Smooth muscle cell (in vitro differentiated cells): ENCODE data around the gene ACSF3. TPM values are rescaled to one million over a fixed set of nuclear protein-coding genes. Genes with fewer than 3 reads are reported as not detected.

ENCODE experiments used
- DNase-seq: peaks from one replicate; lab custom pipeline; 2025; ENCODE audit not compliant: unreplicated experiment; lab: John Stamatoyannopoulos, UW
- H2AFZ ChIP-seq: fragments of 200-600 bp; sonication (generic); 2 replicates; pipeline ENCODE4 v1.6.0; 2016; ENCODE audit warnings: antibody characterized with exemption, low read depth, mild to moderate bottlenecking
- H3F3A ChIP-seq: fragments of 200-600 bp; sonication (generic); 2 replicates; pipeline ENCODE4 v1.6.0; 2017; ENCODE audit warnings: antibody characterized with exemption, low read depth
- H3K27ac ChIP-seq: fragments of 200-600 bp; sonication (generic); 2 replicates; pipeline ENCODE4 v1.5.1; 2016; ENCODE audit warnings: low read depth, mild to moderate bottlenecking
- H3K27me3 ChIP-seq: fragments of 200-600 bp; sonication (generic); 2 replicates; pipeline ENCODE4 v1.6.1; 2016; ENCODE audit warnings: low read depth, mild to moderate bottlenecking
- H3K36me3 ChIP-seq: fragments of 200-600 bp; sonication (generic); 2 replicates; pipeline ENCODE4 v1.5.1; 2016; ENCODE audit warnings: low read depth
- H3K4me1 ChIP-seq: fragments of 200-600 bp; sonication (generic); 2 replicates; pipeline ENCODE4 v1.5.1; 2016; ENCODE audit warnings: low read depth
- H3K4me2 ChIP-seq: fragments of 200-600 bp; sonication (generic); 2 replicates; pipeline ENCODE4 v1.6.0; 2016; ENCODE audit warnings: mild to moderate bottlenecking
- H3K4me3 ChIP-seq: fragments of 200-600 bp; sonication (generic); 2 replicates; pipeline ENCODE4 v1.5.1; 2016; ENCODE audit warnings: mild to moderate bottlenecking
- H3K79me2 ChIP-seq: fragments of 200-600 bp; sonication (generic); 2 replicates; pipeline ENCODE4 v1.6.0; 2016; ENCODE audit warnings: low read depth, mild to moderate bottlenecking
- H3K9ac ChIP-seq: fragments of 200-600 bp; sonication (generic); 2 replicates; pipeline ENCODE4 v1.6.0; 2016; ENCODE audit warnings: low read depth
- H3K9me3 ChIP-seq: fragments of 200-600 bp; sonication (generic); replicated peaks from 2 replicates; pipeline ENCODE4 v1.5.1; 2016; ENCODE audit warnings: low read depth
- H4K20me1 ChIP-seq: fragments of 200-600 bp; sonication (generic); 2 replicates; pipeline ENCODE4 v1.6.0; 2016; ENCODE audit warnings: low read depth
- WGBS: methylation state at CpG from one replicate; pipeline ENCODE4 v1.1.7; 2016; ENCODE audit warnings: low lambda C conversion rate; 5-methylcytosine and 5-hydroxymethylcytosine counted together
- polyA plus RNA-seq: library from polyadenylated mRNA; unstranded; fragments of >200 nt; fragmentation: Nextera tagmentation; extraction: Ambion mirVana; gene quantifications from 2 replicates; pipeline ENCODE4 v1.2.1, GENCODE V29; 2016
- total RNA-seq: library from RNA; depleted of rRNA; stranded (reverse); fragments of >200 nt; gene quantifications from 2 replicates; pipeline ENCODE4 v1.2.3, GENCODE V29; 2014
- TF ChIP-seq, protein P1 (sequence below): fragments of 200-600 bp; sonication (generic); IDR thresholded peaks from 2 replicates; pipeline ENCODE4 v1.5.1; 2017; ENCODE audit warnings: borderline replicate concordance, mild to moderate bottlenecking, antibody characterized with exemption; ENCODE audit not compliant: insufficient read depth, poor library complexity, severe bottlenecking

Gene ACSF3
- total and polyA plus RNA-seq, 2 experiments from 2014 or later: 13.6 to 15.1 TPM

DNA sequence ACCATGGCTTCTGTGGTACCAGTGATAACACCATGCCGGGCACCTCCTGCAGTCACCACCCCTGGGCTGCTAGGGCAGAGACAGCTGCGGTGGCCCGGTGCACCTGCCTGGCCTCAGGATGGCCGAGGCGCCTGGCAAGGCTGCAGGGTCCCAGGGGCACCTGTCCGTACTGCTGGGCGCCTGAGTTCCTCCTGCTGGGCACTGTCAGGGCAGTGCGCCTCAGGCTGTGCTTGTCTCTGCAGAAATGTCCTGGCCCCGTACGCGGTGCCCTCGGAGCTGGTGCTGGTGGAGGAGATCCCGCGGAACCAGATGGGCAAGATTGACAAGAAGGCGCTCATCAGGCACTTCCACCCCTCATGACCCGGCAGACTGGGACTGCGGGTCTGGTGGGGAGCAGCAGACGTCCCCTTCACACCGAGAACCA lies 60.2 kb downstream of the ACSF3 start:
- Histone ChIP-seq H3K4me1 (no peaks in the 10 kb centered on the region), H3F3A (no peaks in the 10 kb centered on the region), H3K9ac (no peak overlapping the region), H3K4me3 (no peak overlapping the region), H3K36me3 (no peaks in the 10 kb centered on the region), H3K27ac (no peak overlapping the region), H4K20me1 (no peaks in the 10 kb centered on the region), H3K27me3 (no peaks in the 10 kb centered on the region), H3K4me2 (no peak overlapping the region), H3K79me2 (no peaks in the 10 kb centered on the region), H2AFZ (no peak overlapping the region), H3K9me3 (no peaks in the 10 kb centered on the region)
- 81% methylated on average over 19 of the region's 19 CpGs for WGBS
- TF ChIP-seq, protein P1, sequence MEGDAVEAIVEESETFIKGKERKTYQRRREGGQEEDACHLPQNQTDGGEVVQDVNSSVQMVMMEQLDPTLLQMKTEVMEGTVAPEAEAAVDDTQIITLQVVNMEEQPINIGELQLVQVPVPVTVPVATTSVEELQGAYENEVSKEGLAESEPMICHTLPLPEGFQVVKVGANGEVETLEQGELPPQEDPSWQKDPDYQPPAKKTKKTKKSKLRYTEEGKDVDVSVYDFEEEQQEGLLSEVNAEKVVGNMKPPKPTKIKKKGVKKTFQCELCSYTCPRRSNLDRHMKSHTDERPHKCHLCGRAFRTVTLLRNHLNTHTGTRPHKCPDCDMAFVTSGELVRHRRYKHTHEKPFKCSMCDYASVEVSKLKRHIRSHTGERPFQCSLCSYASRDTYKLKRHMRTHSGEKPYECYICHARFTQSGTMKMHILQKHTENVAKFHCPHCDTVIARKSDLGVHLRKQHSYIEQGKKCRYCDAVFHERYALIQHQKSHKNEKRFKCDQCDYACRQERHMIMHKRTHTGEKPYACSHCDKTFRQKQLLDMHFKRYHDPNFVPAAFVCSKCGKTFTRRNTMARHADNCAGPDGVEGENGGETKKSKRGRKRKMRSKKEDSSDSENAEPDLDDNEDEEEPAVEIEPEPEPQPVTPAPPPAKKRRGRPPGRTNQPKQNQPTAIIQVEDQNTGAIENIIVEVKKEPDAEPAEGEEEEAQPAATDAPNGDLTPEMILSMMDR: no peak
- DNase-seq: no peak

DNA sequence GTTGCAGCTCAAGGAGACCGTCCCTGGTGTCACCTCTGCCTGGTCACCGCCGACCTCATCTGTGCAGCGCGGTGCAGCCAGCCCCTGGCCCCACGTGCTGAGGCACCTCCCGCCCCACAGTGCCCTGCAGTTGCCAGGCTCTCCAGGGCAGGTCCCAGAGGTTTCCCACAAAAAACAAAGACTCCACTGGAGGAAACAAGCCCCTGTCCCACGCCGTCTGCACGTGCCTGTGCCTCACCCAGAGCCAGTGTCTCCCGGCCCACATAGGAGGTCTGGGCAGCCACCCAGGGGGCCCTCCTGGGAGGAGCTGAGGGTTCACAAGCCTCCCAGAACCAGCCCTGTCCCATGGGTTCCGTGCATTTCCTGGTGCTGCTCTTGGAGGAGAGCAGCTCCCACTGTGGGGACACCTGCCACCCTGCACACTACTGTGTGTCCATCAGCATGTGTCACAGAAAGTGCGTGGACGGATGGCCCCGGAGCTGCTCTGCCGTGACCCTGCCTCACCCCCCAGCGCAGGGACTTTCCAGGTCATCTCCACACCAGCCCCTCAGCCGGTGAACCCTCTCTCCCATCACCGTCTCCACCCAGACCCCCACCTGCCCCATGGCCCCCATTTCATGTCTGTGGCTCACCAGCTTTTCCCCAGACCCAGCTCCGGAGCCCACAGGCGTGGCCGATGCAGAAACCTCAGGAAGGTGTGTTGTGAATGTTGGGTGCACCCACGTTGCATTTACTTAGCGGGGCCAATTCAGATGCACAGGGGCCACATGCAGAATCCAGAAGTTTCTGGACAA lies 60.9 kb downstream of the ACSF3 start:
- Histone ChIP-seq H3K79me2 (no peaks in the 10 kb centered on the region), H2AFZ (no peak overlapping the region), H3K36me3 (no peaks in the 10 kb centered on the region), H3K4me3 (no peak overlapping the region), H3K9ac (no peak overlapping the region), H3F3A (no peaks in the 10 kb centered on the region), H4K20me1 (no peaks in the 10 kb centered on the region), H3K27ac (no peak overlapping the region), H3K9me3 (no peaks in the 10 kb centered on the region), H3K4me2 (no peak overlapping the region), H3K4me1 (no peaks in the 10 kb centered on the region), H3K27me3 (no peaks in the 10 kb centered on the region)
- TF ChIP-seq, protein P1: no peak
- 84% methylated on average over 23 of the region's 24 CpGs for WGBS
- DNase-seq: no peak

DNA sequence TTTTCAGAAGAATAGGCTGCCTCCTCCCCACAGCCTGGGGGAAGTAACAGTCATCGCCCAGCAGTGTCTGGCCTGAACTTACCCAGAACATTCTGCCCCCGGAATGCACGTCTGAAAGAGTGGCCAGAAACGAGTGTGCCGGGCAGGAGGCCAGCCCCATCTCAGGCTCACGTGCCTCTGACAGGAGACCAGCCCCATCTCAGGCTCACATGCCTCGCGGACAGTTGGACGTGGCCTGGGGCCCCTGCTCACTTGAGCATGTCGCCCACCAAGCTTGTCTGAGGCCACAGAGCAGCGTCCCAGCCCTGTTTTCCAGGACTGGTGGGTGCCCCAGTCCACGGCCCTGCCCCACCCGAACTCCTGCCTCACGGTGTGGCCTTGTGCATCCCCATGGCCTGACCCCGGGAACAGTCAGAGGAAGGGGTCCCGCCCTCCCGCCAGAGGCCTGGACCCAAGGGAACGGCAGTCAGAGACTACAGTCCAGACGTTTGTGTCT lies 61.6 kb downstream of the ACSF3 start:
- H4K20me1 ChIP-seq: no peaks in the 10 kb centered on the region
- no peaks in the 10 kb centered on the region for H3F3A ChIP-seq
- no peak overlapping the region for H3K4me2 ChIP-seq
- no peaks in the 10 kb centered on the region for H3K36me3 ChIP-seq
- no peak overlapping the region for H3K4me3 ChIP-seq
- 56% methylated on average over 19 of the region's 19 CpGs for WGBS
- no peaks in the 10 kb centered on the region for H3K27me3 ChIP-seq
- H2AFZ ChIP-seq: no peak overlapping the region
- DNase-seq: no peak
- H3K27ac ChIP-seq: no peak overlapping the region
- H3K79me2 ChIP-seq: no peaks in the 10 kb centered on the region
- TF ChIP-seq, protein P1: no peak
- H3K4me1 ChIP-seq: no peaks in the 10 kb centered on the region
- H3K9ac ChIP-seq: no peak overlapping the region
- no peaks in the 10 kb centered on the region for H3K9me3 ChIP-seq
